OCI-LY3 (cell line): Measurements from ENCODE around the gene CDH20.

Experiments
- EZH2phosphoT487 ChIP-seq: fragments of 200-600 bp; shearing (Covaris generic); IDR thresholded peaks from 2 replicates; pipeline ENCODE4 v1.6.1; 2018; ENCODE audit warnings: antibody characterized with exemption, mixed run types, low read depth
- TF ChIP-seq, protein P1 (sequence below): fragments of 200-600, 300-600 bp; sonication (generic); IDR thresholded peaks from 2 replicates; pipeline ENCODE4 v1.5.1; 2014; ENCODE audit warnings: antibody characterized with exemption, low read length, low read depth

GRCh38 chr18:61428266-61428665, 95.0 kb downstream of the CDH20 start:
- TF ChIP-seq, protein P1, sequence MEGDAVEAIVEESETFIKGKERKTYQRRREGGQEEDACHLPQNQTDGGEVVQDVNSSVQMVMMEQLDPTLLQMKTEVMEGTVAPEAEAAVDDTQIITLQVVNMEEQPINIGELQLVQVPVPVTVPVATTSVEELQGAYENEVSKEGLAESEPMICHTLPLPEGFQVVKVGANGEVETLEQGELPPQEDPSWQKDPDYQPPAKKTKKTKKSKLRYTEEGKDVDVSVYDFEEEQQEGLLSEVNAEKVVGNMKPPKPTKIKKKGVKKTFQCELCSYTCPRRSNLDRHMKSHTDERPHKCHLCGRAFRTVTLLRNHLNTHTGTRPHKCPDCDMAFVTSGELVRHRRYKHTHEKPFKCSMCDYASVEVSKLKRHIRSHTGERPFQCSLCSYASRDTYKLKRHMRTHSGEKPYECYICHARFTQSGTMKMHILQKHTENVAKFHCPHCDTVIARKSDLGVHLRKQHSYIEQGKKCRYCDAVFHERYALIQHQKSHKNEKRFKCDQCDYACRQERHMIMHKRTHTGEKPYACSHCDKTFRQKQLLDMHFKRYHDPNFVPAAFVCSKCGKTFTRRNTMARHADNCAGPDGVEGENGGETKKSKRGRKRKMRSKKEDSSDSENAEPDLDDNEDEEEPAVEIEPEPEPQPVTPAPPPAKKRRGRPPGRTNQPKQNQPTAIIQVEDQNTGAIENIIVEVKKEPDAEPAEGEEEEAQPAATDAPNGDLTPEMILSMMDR: no peak
- no peak for TF ChIP-seq EZH2phosphoT487
